A549 (cell line): ENCODE results near the gene RELL1. TPM values are rescaled to one million over a fixed set of nuclear protein-coding genes. Genes with fewer than 3 reads are reported as not detected.

Source experiments
- ATAC-seq, 2 experiments: fragments of 200-7000 bp in 1 of 2; fragments of >200 bp in 1 of 2; cut with Nextera tagmentation in 1 of 2; cut with Tn5 transposase in 1 of 2; 3 replicates each; pipeline versions ENCODE4 v1.8.0 to v1.9.1; 2018 to 2020; ENCODE audit warnings: mild to moderate bottlenecking in 1 of 2, moderate library complexity in 1 of 2
- CTCF ChIA-PET: fragments of 300-600 bp; sonication (Branson Sonifier 250); formaldehyde crosslinking; extraction: SDS; loops from one replicate; lab custom pipeline; 2021; ENCODE audit warnings: antibody characterized with exemption, inconsistent platforms; lab: Yijun Ruan, JAX
- POLR2A ChIA-PET: fragments of 350-600 bp; formaldehyde crosslinking; extraction: SDS; loops from one replicate; lab custom pipeline; 2021; ENCODE audit warnings: antibody characterized with exemption, inconsistent platforms; lab: Yijun Ruan, JAX
- DNase-seq, 2 experiments: peaks; one replicate each; pipeline versions ENCODE4 v3.0.0 to v3.0.0-alpha.2; 2011 to 2016; ENCODE audit warnings: low read depth in 1 of 2, low spot score in 1 of 2
- FAIRE-seq: peaks from 2 replicates; lab custom pipeline; 2011; peaks lifted over from hg19 to GRCh38; lab: Jason Lieb, UNC
- H3K27ac ChIP-seq, 2 experiments: fragments of >200 bp; sonication (Bioruptor Twin); formaldehyde crosslinking; 3 replicates each; pipeline ENCODE4 v1.5.1; 2016 to 2017
- H3K4me1 ChIP-seq: fragments of >200 bp; sonication (Bioruptor Twin); formaldehyde crosslinking; 3 replicates; pipeline ENCODE4 v1.6.1; 2016
- H3K4me2 ChIP-seq: fragments of >200 bp; sonication (Bioruptor Twin); formaldehyde crosslinking; 3 replicates; pipeline ENCODE4 v1.6.1; 2016
- H3K4me3 ChIP-seq: fragments of >200 bp; sonication (Bioruptor Twin); formaldehyde crosslinking; 3 replicates; pipeline ENCODE4 v1.5.1; 2016
- H3K9me3 ChIP-seq: fragments of >200 bp; sonication (Bioruptor Twin); formaldehyde crosslinking; 3 replicates; pipeline ENCODE4 v1.6.1; 2016
- CBX2 ChIP-seq: fragments of 200-600 bp; sonication (generic); IDR thresholded peaks from 2 replicates; pipeline ENCODE4 v1.6.1; 2016; ENCODE audit warnings: low read depth, mild to moderate bottlenecking, borderline replicate concordance
- CEBPB ChIP-seq, 2 experiments: fragments of >200 bp in 1 of 2; sonication (Bioruptor Twin) in 1 of 2; formaldehyde crosslinking in 1 of 2; IDR thresholded peaks; 2 replicates each; pipeline ENCODE4 v1.6.1; 2012 to 2016
- CHD2 ChIP-seq: fragments of 150-350 bp; IDR thresholded peaks from 2 replicates; pipeline ENCODE4 v1.6.1; 2014; ENCODE audit warnings: low read length; ENCODE audit not compliant: partially characterized antibody
- FOSB ChIP-seq: fragments of 250-450 bp; sonication (Bioruptor Pico); IDR thresholded peaks from 2 replicates; pipeline ENCODE4 v1.5.0; 2020; ENCODE audit warnings: mild to moderate bottlenecking, moderate library complexity
- FOSL2 ChIP-seq, 2 experiments: fragments of 450-650 bp in 1 of 2; fragments of >200 bp in 1 of 2; sonication (Bioruptor Twin) in 1 of 2; formaldehyde crosslinking; IDR thresholded peaks; 2 replicates each; pipeline versions ENCODE4 v1.5.0 to v1.6.1; 2016 to 2020; ENCODE audit warnings: mild to moderate bottlenecking in 1 of 2, moderate library complexity in 1 of 2
- FOXS1 ChIP-seq: fragments of 250-450 bp; sonication (Bioruptor Pico); IDR thresholded peaks from 2 replicates; pipeline ENCODE4 v1.5.0; 2020; ENCODE audit warnings: mild to moderate bottlenecking, moderate library complexity
- GATA3 ChIP-seq: IDR thresholded peaks from 2 replicates; pipeline ENCODE4 v1.6.1; 2012; ENCODE audit warnings: borderline replicate concordance
- HDAC2 ChIP-seq: fragments of 200-600 bp; sonication (generic); IDR thresholded peaks from 2 replicates; pipeline ENCODE4 v1.6.1; 2016
- HOXA7 ChIP-seq: fragments of 250-450 bp; sonication (Bioruptor Pico); IDR thresholded peaks from 2 replicates; pipeline ENCODE4 v1.5.0; 2020; ENCODE audit warnings: mild to moderate bottlenecking, moderate library complexity
- JUN ChIP-seq, 2 experiments: fragments of >200 bp; sonication (Bioruptor Twin); formaldehyde crosslinking; IDR thresholded peaks; 2 replicates in 1 of 2; 3 replicates in 1 of 2; pipeline ENCODE4 v1.6.1; 2016 to 2017
- JUNB ChIP-seq: fragments of >200 bp; sonication (Bioruptor Twin); formaldehyde crosslinking; IDR thresholded peaks from 2 replicates; pipeline ENCODE4 v1.6.1; 2016
- KDM1A ChIP-seq: fragments of 200-600 bp; sonication (generic); IDR thresholded peaks from 2 replicates; pipeline ENCODE4 v1.6.1; 2016; ENCODE audit warnings: low read depth, mild to moderate bottlenecking
- KDM5A ChIP-seq: fragments of 200-600 bp; sonication (generic); IDR thresholded peaks from 2 replicates; pipeline ENCODE4 v1.6.1; 2016; ENCODE audit warnings: antibody characterized with exemption, mild to moderate bottlenecking
- MAFK ChIP-seq: fragments of 450-650 bp; IDR thresholded peaks from 2 replicates; pipeline ENCODE4 v1.6.1; 2014; ENCODE audit not compliant: partially characterized antibody
- NR3C1 ChIP-seq: fragments of >200 bp; sonication (Bioruptor Twin); formaldehyde crosslinking; IDR thresholded peaks from 3 replicates; pipeline ENCODE4 v1.6.1; 2017
- POLR2AphosphoS2 ChIP-seq: conservative IDR thresholded peaks from 2 replicates; pipeline ENCODE4 v1.6.1; 2012; ENCODE audit warnings: low read length, improper control_type of control experiment, inconsistent platforms
- RCOR1 ChIP-seq: fragments of 150-350 bp; IDR thresholded peaks from 2 replicates; pipeline ENCODE4 v1.6.1; 2014; ENCODE audit warnings: antibody characterized with exemption, low read length, low read depth
- RFX5 ChIP-seq: fragments of 450-650 bp; IDR thresholded peaks from 2 replicates; pipeline ENCODE4 v1.7.1; 2014; ENCODE audit warnings: antibody characterized with exemption, mild to moderate bottlenecking, moderate library complexity
- RNF2 ChIP-seq: fragments of 200-600 bp; sonication (generic); IDR thresholded peaks from 2 replicates; pipeline ENCODE4 v1.6.1; 2016; ENCODE audit warnings: low read depth, mild to moderate bottlenecking, antibody characterized with exemption, moderate library complexity, borderline replicate concordance
- SREBF2 ChIP-seq: fragments of 450-650 bp; IDR thresholded peaks from 2 replicates; pipeline ENCODE4 v1.6.1; 2014; ENCODE audit warnings: mild to moderate bottlenecking, moderate library complexity
- ZFP36 ChIP-seq: fragments of 450-650 bp; IDR thresholded peaks from 2 replicates; pipeline ENCODE4 v1.6.1; 2014; ENCODE audit warnings: borderline replicate concordance; ENCODE audit not compliant: partially characterized antibody
- ZSCAN20 ChIP-seq: fragments of 250-450 bp; sonication (Bioruptor Pico); IDR thresholded peaks from 2 replicates; pipeline ENCODE4 v1.8.0; 2022; ENCODE audit warnings: mild to moderate bottlenecking, moderate library complexity
- WGBS: methylation state at CpG from one replicate; pipeline ENCODE4 v1.1.6; 2017; ENCODE audit errors: missing lambda C conversion rate; 5-methylcytosine and 5-hydroxymethylcytosine counted together
- polyA plus RNA-seq, 4 experiments: library from polyadenylated mRNA; depleted of rRNA in 3 of 4; stranded (reverse); fragments of >200 nt; fragmentation: RNase III in 1 of 4; extraction: RNeasy Plus Mini Kit Qiagen cat#74134 plus additional on column Dnase treatment in 1 of 4; gene quantifications; 2 replicates in 3 of 4; 3 replicates in 1 of 4; pipeline ENCODE4 v1.2.3, GENCODE V29; 2011 to 2017
- TF ChIP-seq, protein P1 (sequence below): fragments of 200-600 bp; sonication (generic); IDR thresholded peaks from 2 replicates; pipeline ENCODE4 v1.6.1; 2016; ENCODE audit warnings: antibody characterized with exemption, mild to moderate bottlenecking, moderate library complexity
- TF ChIP-seq, protein P2 (sequence below): fragments of >200 bp; sonication (Bioruptor Twin); formaldehyde crosslinking; IDR thresholded peaks from 2 replicates; pipeline ENCODE4 v1.6.1; 2016
- TF ChIP-seq, protein P3 (sequence below): IDR thresholded peaks from 2 replicates; pipeline ENCODE4 v1.6.1; 2012; ENCODE audit warnings: low read depth, borderline replicate concordance
- TF ChIP-seq, protein P4 (sequence below): fragments of >200 bp; sonication (Bioruptor Twin); formaldehyde crosslinking; IDR thresholded peaks from 3 replicates; pipeline ENCODE4 v1.6.1; 2016
- TF ChIP-seq, protein P5 (sequence below): fragments of 450-650 bp; IDR thresholded peaks from 2 replicates; pipeline ENCODE4 v1.6.1; 2014; ENCODE audit warnings: antibody characterized with exemption
- TF ChIP-seq, protein P6 (sequence below): fragments of 150-350 bp; IDR thresholded peaks from 2 replicates; pipeline ENCODE4 v1.6.1; 2014; ENCODE audit warnings: low read depth, mild to moderate bottlenecking, low read length

RELL1 gene
- polyA plus RNA-seq, 2 of the 4 experiments (the other 2 are of a cell fraction) = 5.0 to 9.6 TPM

DNA sequence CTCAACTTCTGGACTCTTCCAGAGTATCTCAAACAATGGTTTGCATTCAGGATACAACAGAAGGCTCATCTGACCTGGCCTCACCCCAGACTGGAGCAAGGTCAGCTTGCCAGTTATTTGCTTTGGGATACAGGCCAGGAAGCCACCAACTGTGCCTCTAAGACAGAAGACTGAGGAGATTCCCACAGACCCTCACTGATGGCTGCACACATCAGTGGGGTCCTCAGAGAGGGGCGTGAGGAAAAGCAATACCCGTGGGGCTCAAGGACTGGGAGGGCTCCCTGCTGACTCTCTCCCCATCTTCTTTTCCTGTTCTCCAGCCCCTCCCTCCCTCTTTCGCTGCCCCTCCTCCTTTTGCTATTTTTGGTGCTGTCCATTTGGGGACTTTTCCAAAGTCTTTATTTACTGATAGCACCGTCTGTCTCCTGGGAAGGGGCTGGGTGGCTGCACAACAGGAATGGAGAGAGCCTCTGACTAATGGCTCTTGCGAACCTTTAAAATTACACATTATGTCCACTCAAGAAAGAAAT is 23.2 kb downstream of the RELL1 start:
- CTCF ChIA-PET = interaction anchor here (0.7 to 1.2 kb wide), 3 partner anchors 59 to 210 kb away, joined by 3 to 5 read pairs (median 3); no protein-coding TSS in a partner anchor
- 3% methylated on average over 5 of the region's 5 CpGs for WGBS
- no peak for TF ChIP-seq KDM1A
- peak; percentile 53; the same call in 1 of the 2 replicates for TF ChIP-seq GATA3
- no peak for TF ChIP-seq ZFP36
- TF ChIP-seq RCOR1 = no peak
- no peak for TF ChIP-seq RNF2
- TF ChIP-seq NR3C1 = no peak
- TF ChIP-seq POLR2AphosphoS2 = no peak
- TF ChIP-seq JUNB = peak; percentile 26
- TF ChIP-seq, protein P1, sequence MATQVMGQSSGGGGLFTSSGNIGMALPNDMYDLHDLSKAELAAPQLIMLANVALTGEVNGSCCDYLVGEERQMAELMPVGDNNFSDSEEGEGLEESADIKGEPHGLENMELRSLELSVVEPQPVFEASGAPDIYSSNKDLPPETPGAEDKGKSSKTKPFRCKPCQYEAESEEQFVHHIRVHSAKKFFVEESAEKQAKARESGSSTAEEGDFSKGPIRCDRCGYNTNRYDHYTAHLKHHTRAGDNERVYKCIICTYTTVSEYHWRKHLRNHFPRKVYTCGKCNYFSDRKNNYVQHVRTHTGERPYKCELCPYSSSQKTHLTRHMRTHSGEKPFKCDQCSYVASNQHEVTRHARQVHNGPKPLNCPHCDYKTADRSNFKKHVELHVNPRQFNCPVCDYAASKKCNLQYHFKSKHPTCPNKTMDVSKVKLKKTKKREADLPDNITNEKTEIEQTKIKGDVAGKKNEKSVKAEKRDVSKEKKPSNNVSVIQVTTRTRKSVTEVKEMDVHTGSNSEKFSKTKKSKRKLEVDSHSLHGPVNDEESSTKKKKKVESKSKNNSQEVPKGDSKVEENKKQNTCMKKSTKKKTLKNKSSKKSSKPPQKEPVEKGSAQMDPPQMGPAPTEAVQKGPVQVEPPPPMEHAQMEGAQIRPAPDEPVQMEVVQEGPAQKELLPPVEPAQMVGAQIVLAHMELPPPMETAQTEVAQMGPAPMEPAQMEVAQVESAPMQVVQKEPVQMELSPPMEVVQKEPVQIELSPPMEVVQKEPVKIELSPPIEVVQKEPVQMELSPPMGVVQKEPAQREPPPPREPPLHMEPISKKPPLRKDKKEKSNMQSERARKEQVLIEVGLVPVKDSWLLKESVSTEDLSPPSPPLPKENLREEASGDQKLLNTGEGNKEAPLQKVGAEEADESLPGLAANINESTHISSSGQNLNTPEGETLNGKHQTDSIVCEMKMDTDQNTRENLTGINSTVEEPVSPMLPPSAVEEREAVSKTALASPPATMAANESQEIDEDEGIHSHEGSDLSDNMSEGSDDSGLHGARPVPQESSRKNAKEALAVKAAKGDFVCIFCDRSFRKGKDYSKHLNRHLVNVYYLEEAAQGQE = no peak
- TF ChIP-seq JUN (IDR thresholded peaks at IDR 0.05) = peak in 1 of 2 experiments; percentile 39; a peak in 1 of 5 replicates
- TF ChIP-seq, protein P2, sequence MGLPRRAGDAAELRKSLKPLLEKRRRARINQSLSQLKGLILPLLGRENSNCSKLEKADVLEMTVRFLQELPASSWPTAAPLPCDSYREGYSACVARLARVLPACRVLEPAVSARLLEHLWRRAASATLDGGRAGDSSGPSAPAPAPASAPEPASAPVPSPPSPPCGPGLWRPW = no peak
- no peak for TF ChIP-seq CHD2
- no peak for TF ChIP-seq RFX5
- TF ChIP-seq FOSL2 (IDR thresholded peaks at IDR 0.05) = no peak
- no peak; the same call in 1 of the 2 replicates for TF ChIP-seq FOSL2 (CRISPR knock-in tag; IDR thresholded peaks at IDR 0.05)
- TF ChIP-seq, protein P3, sequence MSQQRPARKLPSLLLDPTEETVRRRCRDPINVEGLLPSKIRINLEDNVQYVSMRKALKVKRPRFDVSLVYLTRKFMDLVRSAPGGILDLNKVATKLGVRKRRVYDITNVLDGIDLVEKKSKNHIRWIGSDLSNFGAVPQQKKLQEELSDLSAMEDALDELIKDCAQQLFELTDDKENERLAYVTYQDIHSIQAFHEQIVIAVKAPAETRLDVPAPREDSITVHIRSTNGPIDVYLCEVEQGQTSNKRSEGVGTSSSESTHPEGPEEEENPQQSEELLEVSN = no peak
- TF ChIP-seq KDM5A = no peak
- TF ChIP-seq HOXA7 (CRISPR knock-in tag) = no peak
- no peak for TF ChIP-seq ZSCAN20 (CRISPR knock-in tag)
- no peak for TF ChIP-seq HDAC2
- TF ChIP-seq, protein P4, sequence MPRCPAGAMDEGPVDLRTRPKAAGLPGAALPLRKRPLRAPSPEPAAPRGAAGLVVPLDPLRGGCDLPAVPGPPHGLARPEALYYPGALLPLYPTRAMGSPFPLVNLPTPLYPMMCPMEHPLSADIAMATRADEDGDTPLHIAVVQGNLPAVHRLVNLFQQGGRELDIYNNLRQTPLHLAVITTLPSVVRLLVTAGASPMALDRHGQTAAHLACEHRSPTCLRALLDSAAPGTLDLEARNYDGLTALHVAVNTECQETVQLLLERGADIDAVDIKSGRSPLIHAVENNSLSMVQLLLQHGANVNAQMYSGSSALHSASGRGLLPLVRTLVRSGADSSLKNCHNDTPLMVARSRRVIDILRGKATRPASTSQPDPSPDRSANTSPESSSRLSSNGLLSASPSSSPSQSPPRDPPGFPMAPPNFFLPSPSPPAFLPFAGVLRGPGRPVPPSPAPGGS = no peak
- no peak for TF ChIP-seq MAFK
- TF ChIP-seq, all 56 proteins: peak for 3
- Histone ChIP-seq H3K27ac (peak overlapping the region; percentile 64 to 89), H3K4me2 (peak overlapping the region; percentile 69), H3K4me3 (no peak overlapping the region), H3K4me1 (peaks cover 68% of the 10 kb centered on the region), H3K9me3 (no peaks in the 10 kb centered on the region)
- DNase-seq (peak; percentile 21 to 58), FAIRE-seq (no peak), ATAC-seq (peak; percentile 49 to 68)
- POLR2A ChIA-PET = no interaction called here

DNA sequence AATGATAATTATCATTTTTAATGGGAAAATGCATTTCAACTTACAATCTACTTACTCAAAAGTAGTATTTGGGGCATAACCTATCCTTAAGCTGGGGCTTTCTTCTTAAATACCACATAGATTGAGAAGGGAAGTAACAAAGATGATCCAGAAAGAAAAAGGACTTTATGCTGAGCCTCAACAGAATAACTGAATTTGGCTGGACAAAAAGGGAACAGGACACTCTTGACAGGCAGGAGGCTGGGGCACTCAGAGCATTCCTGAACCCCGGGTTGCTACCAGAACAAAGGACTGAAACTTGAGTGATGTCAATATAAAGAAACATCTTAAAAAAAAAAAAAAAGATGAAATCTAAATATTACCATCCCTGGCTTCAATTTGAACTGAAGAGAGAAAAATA is 23.9 kb downstream of the RELL1 start:
- 0% methylated on average over 1 of the region's 1 CpG for WGBS
- Histone ChIP-seq H3K9me3 (no peaks in the 10 kb centered on the region), H3K4me3 (no peak overlapping the region), H3K4me1 (peaks cover 61% of the 10 kb centered on the region), H3K4me2 (peak overlapping the region; percentile 69), H3K27ac (peak overlapping the region; percentile 64 to 89)
- DNase-seq (no peak), ATAC-seq (peak in 1 of 2 experiments; percentile 8; a peak in 2 of 6 replicates), FAIRE-seq (no peak)
- ChIA-PET CTCF (interaction anchor here (0.7 to 1.2 kb wide), 3 partner anchors 58 to 209 kb away, joined by 3 to 5 read pairs (median 3); no protein-coding TSS in a partner anchor), POLR2A (no interaction called here)
- TF ChIP-seq, protein P5, sequence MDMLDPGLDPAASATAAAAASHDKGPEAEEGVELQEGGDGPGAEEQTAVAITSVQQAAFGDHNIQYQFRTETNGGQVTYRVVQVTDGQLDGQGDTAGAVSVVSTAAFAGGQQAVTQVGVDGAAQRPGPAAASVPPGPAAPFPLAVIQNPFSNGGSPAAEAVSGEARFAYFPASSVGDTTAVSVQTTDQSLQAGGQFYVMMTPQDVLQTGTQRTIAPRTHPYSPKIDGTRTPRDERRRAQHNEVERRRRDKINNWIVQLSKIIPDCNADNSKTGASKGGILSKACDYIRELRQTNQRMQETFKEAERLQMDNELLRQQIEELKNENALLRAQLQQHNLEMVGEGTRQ = no peak
- no peak for TF ChIP-seq FOSB (CRISPR knock-in tag)
- TF ChIP-seq CBX2 = no peak
- TF ChIP-seq, protein P6, sequence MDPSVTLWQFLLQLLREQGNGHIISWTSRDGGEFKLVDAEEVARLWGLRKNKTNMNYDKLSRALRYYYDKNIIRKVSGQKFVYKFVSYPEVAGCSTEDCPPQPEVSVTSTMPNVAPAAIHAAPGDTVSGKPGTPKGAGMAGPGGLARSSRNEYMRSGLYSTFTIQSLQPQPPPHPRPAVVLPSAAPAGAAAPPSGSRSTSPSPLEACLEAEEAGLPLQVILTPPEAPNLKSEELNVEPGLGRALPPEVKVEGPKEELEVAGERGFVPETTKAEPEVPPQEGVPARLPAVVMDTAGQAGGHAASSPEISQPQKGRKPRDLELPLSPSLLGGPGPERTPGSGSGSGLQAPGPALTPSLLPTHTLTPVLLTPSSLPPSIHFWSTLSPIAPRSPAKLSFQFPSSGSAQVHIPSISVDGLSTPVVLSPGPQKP = no peak
- TF ChIP-seq KDM5A = no peak
- no peak for TF ChIP-seq RNF2
- TF ChIP-seq HOXA7 (CRISPR knock-in tag) = no peak
- TF ChIP-seq FOXS1 = no peak
- TF ChIP-seq SREBF2 = no peak
- no peak for TF ChIP-seq ZFP36
- no peak for TF ChIP-seq CEBPB (IDR thresholded peaks at IDR 0.05)
- TF ChIP-seq, protein P4 = no peak
